C4-2B (cell line): ENCODE data around the gene CYP1A2.

Experiments
- CTCF ChIP-seq: fragments of 450-650 bp; conservative IDR thresholded peaks from 2 replicates; pipeline ENCODE4 v1.5.1; 2017; ENCODE audit warnings: mild to moderate bottlenecking
- ZFX ChIP-seq: fragments of 450-650 bp; IDR thresholded peaks from 2 replicates; pipeline ENCODE4 v1.6.1; 2017

- TF ChIP-seq CTCF (no peak), ZFX (no peak)
Measured at GRCh38 chr15:74790080-74790916, 41.7 kb downstream of the CYP1A2 start.
